HCT116 (cell line): ENCODE data around the gene OR1F1. TPM values are rescaled to one million over a fixed set of nuclear protein-coding genes. Genes with fewer than 3 reads are reported as not detected.
A peak's percentile ranks its signal among the peaks of the same experiment; 100 is the strongest.

Experiments used
- ATAC-seq: fragments of 200-7000 bp; cut with Tn5 transposase; 2 replicates; pipeline ENCODE4 v1.9.1; 2020; ENCODE audit warnings: mild to moderate bottlenecking, moderate library complexity
- BruUV-seq: library from RNA; stranded (reverse); fragments of 400-500 nt; replicated peaks from 2 replicates; lab custom pipeline; 2021; lab: Mats Ljungman, UMichigan
- CTCF ChIA-PET: fragments of 300-600 bp; sonication (Branson Sonifier 250); formaldehyde crosslinking; loops from one replicate; lab custom pipeline; 2021; ENCODE audit warnings: antibody characterized with exemption; lab: Charles Lee
- POLR2A ChIA-PET: fragments of 300-600, 350-600 bp; sonication (Branson Sonifier 250); formaldehyde crosslinking; loops from one replicate; lab custom pipeline; 2021; ENCODE audit warnings: antibody characterized with exemption; lab: Charles Lee
- RAD21 ChIA-PET, 2 experiments: fragments of 300-600 bp; sonication (Branson Sonifier 250); formaldehyde crosslinking; loops; one replicate each; lab custom pipeline; 2023; ENCODE audit warnings: low total read pairs in 2 of 2; ENCODE audit not compliant: uncharacterized antibody in 2 of 2, unreplicated experiment in 2 of 2, low non-redundant PET in 1 of 2; lab: Charles Lee
- DNase-seq: peaks from one replicate; pipeline ENCODE4 v3.0.0-alpha.2; 2010; ENCODE audit warnings: low read depth, low spot score
- H2AFZ ChIP-seq: fragments of 200-600 bp; shearing (Covaris generic), sonication (generic); 2 replicates; pipeline ENCODE4 v1.6.1; 2017; ENCODE audit warnings: low read depth, mixed run types, mixed read lengths, antibody characterized with exemption, low read length; ENCODE audit not compliant: poor library complexity, severe bottlenecking
- H3K27ac ChIP-seq: 2 replicates; pipeline ENCODE4 v1.5.1; 2012; ENCODE audit warnings: low read depth, low read length
- H3K27me3 ChIP-seq: fragments of 200-600 bp; sonication (generic); 2 replicates; pipeline ENCODE4 v1.6.1; 2016; ENCODE audit warnings: mixed run types, low read length, mixed read lengths; ENCODE audit not compliant: insufficient read depth
- H3K36me3 ChIP-seq, 2 experiments: fragments of 200-500 bp in 1 of 2; fragments of 200-600 bp in 1 of 2; sonication (Bioruptor generic) in 1 of 2; sonication (generic) in 1 of 2; 2 replicates each; pipeline versions ENCODE4 v1.5.1 to v1.6.1; 2014 to 2016; ENCODE audit warnings: low read length in 2 of 2, inconsistent platforms in 1 of 2, mixed read lengths in 1 of 2, mixed run types in 1 of 2; ENCODE audit not compliant: insufficient read depth in 2 of 2, control insufficient read depth in 1 of 2
- H3K4me1 ChIP-seq, 2 experiments: fragments of 200-600 bp in 1 of 2; sonication (generic) in 1 of 2; 2 replicates each; pipeline versions ENCODE4 v1.5.1 to v1.6.1; 2012 to 2017; ENCODE audit warnings: low read length in 2 of 2, inconsistent platforms in 1 of 2, mild to moderate bottlenecking in 1 of 2, mixed read lengths in 1 of 2, mixed run types in 1 of 2, moderate library complexity in 1 of 2; ENCODE audit not compliant: insufficient read depth in 2 of 2, control insufficient read depth in 1 of 2
- H3K4me2 ChIP-seq: fragments of 200-600 bp; sonication (generic); 2 replicates; pipeline ENCODE4 v1.6.1; 2017; ENCODE audit warnings: mixed run types, low read length, mixed read lengths
- H3K4me3 ChIP-seq, 2 experiments: fragments of 200-600 bp in 1 of 2; sonication (generic) in 1 of 2; replicated peaks in 1 of 2; 2 replicates each; pipeline ENCODE4 v1.5.1; 2011 to 2016; ENCODE audit warnings: low read length in 2 of 2, control low read depth in 1 of 2, low read depth in 1 of 2, mild to moderate bottlenecking in 1 of 2, mixed read lengths in 1 of 2, mixed run types in 1 of 2
- H3K79me2 ChIP-seq: fragments of 200-600 bp; sonication (generic); 2 replicates; pipeline ENCODE4 v1.6.1; 2017; ENCODE audit warnings: mild to moderate bottlenecking, mixed run types, low read length, moderate library complexity, mixed read lengths; ENCODE audit not compliant: insufficient read depth
- H3K9ac ChIP-seq: fragments of 200-600 bp; sonication (generic); 2 replicates; pipeline ENCODE4 v1.6.1; 2016; ENCODE audit warnings: low read length, mixed read lengths
- H3K9me2 ChIP-seq: fragments of 200-600 bp; sonication (generic), shearing (Covaris generic); 2 replicates; pipeline ENCODE4 v1.6.1; 2017; ENCODE audit warnings: mixed run types, mild to moderate bottlenecking, moderate library complexity; ENCODE audit not compliant: insufficient read depth
- H3K9me3 ChIP-seq, 2 experiments: fragments of 200-500 bp in 1 of 2; fragments of 200-600 bp in 1 of 2; sonication (Bioruptor generic) in 1 of 2; sonication (generic) in 1 of 2; 2 replicates each; pipeline ENCODE4 v1.6.1; 2014 to 2017; ENCODE audit warnings: low read length in 2 of 2, mixed read lengths in 2 of 2, inconsistent platforms in 1 of 2, low read depth in 1 of 2, mild to moderate bottlenecking in 1 of 2, mixed run types in 1 of 2, moderate library complexity in 1 of 2; ENCODE audit not compliant: control insufficient read depth in 1 of 2, insufficient read depth in 1 of 2
- H4K20me1 ChIP-seq: fragments of 200-600 bp; sonication (generic), shearing (Covaris generic); 2 replicates; pipeline ENCODE4 v1.6.1; 2017; ENCODE audit warnings: mixed run types, mild to moderate bottlenecking, moderate library complexity; ENCODE audit not compliant: insufficient read depth
- ATF3 ChIP-seq: IDR thresholded peaks from 2 replicates; pipeline ENCODE4 v1.6.1; 2012
- EGR1 ChIP-seq: IDR thresholded peaks from 2 replicates; pipeline ENCODE4 v1.6.1; 2012; ENCODE audit warnings: low read depth
- EZH2 ChIP-seq: fragments of 200-600 bp; sonication (generic); IDR thresholded peaks from 2 replicates; pipeline ENCODE4 v1.6.1; 2017; ENCODE audit warnings: antibody characterized with exemption, mixed run types
- EZH2phosphoT487 ChIP-seq: fragments of 200-600 bp; IDR thresholded peaks from 2 replicates; pipeline ENCODE4 v1.6.1; 2018; ENCODE audit warnings: antibody characterized with exemption, borderline replicate concordance
- FOSL1 ChIP-seq: IDR thresholded peaks from 2 replicates; pipeline ENCODE4 v1.6.1; 2012; ENCODE audit warnings: low read depth
- JUND ChIP-seq: IDR thresholded peaks from 2 replicates; pipeline ENCODE4 v1.6.1; 2012
- POLR2A ChIP-seq: IDR thresholded peaks from 2 replicates; pipeline ENCODE4 v1.7.0; 2011; ENCODE audit warnings: borderline replicate concordance; ENCODE audit not compliant: insufficient read depth, insufficient read length; ENCODE audit errors: extremely low read depth
- SIN3A ChIP-seq: IDR thresholded peaks from 2 replicates; pipeline ENCODE4 v1.6.1; 2012; ENCODE audit warnings: low read depth
- SP1 ChIP-seq: IDR thresholded peaks from 2 replicates; pipeline ENCODE4 v1.6.1; 2012; ENCODE audit warnings: low read depth
- TCF7L2 ChIP-seq: IDR thresholded peaks from 2 replicates; pipeline ENCODE4 v1.7.0; 2011; ENCODE audit warnings: borderline replicate concordance, inconsistent platforms; ENCODE audit not compliant: insufficient read depth, insufficient read length; ENCODE audit errors: extremely low read depth
- YY1 ChIP-seq: IDR thresholded peaks from 2 replicates; pipeline ENCODE4 v1.6.1; 2011; ENCODE audit warnings: low read length, low read depth, moderate library complexity, mild to moderate bottlenecking; ENCODE audit not compliant: insufficient replicate concordance; ENCODE audit errors: extremely low read depth
- ZFX ChIP-seq: fragments of 450-650 bp; IDR thresholded peaks from 2 replicates; pipeline ENCODE4 v1.6.1; 2017
- ZNF274 ChIP-seq: fragments of 200-500 bp; sonication (Bioruptor generic); IDR thresholded peaks from 2 replicates; pipeline ENCODE4 v1.6.1; 2014; ENCODE audit warnings: mild to moderate bottlenecking, low read depth, low read length, inconsistent platforms
- intact Hi-C: fragments of 100-400 bp; cut with micrococcal nuclease; formaldehyde crosslinking; loops from 2 replicates; pipeline ENCODE4 v1.10.0; 2022
- total RNA-seq: library from RNA; stranded (reverse); gene quantifications from one replicate; pipeline ENCODE4 v1.2.1, GENCODE V29; 2021; ENCODE audit not compliant: unreplicated experiment
- TF ChIP-seq, protein P1 (sequence below): IDR thresholded peaks from 2 replicates; pipeline ENCODE4 v1.6.1; 2012; ENCODE audit warnings: low read depth
- TF ChIP-seq, protein P2 (sequence below), 3 experiments: fragments of 200-600 bp in 1 of 3; sonication (generic) in 1 of 3; IDR thresholded peaks in 2 of 3; conservative IDR thresholded peaks in 1 of 3; 2 replicates each; pipeline ENCODE4 v1.5.1; 2012 to 2017; ENCODE audit warnings: low read depth in 2 of 3, low read length in 2 of 3, antibody characterized with exemption in 1 of 3, borderline replicate concordance in 1 of 3, control low read depth in 1 of 3, mild to moderate bottlenecking in 1 of 3, mixed read lengths in 1 of 3, mixed run types in 1 of 3, moderate library complexity in 1 of 3; ENCODE audit not compliant: insufficient read depth in 1 of 3
- TF ChIP-seq, protein P3 (sequence below): IDR thresholded peaks from 2 replicates; pipeline ENCODE4 v1.6.1; 2011; ENCODE audit warnings: mild to moderate bottlenecking, low read length, moderate library complexity; ENCODE audit not compliant: insufficient replicate concordance; ENCODE audit errors: extremely low read depth
- TF ChIP-seq, protein P4 (sequence below): IDR thresholded peaks from 2 replicates; pipeline ENCODE4 v1.6.1; 2012

Gene OR1F1
- total RNA-seq, 1 experiment from 2014 or later = not detected

DNA sequence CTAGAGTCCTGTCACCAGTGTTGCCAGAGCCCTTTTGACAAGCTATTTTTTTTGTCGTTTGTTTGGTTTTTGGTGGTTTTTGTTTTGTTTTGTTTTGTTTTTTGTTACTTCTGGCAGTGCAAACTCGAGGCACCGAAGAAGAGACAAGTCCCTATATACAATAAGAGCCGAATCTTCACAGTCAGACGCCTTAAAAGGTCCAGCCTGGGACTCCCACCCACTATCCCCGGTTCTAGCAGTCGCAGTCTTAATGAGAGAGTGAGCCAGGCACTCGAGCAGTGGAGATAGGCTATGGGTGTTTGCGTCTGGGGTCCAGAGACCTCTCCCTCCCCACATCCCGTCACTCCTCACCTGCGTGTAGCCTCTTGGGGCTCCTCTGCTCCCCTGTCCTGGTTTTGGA, 1.9 kb downstream of the OR1F1 start:
- no peak overlapping the region for H2AFZ ChIP-seq
- H3K4me2 ChIP-seq = peak overlapping the region; percentile 21; the same call in 1 of the 2 replicates
- DNase-seq (no peak), ATAC-seq (no peak)
- H3K4me1 ChIP-seq = peaks cover 8 to 35% of the 10 kb centered on the region in 2 experiments; a peak in 3 of 4 replicates
- no peaks in the 10 kb centered on the region for H3K79me2 ChIP-seq
- CTCF ChIA-PET = no interaction called here
- no peaks in the 10 kb centered on the region for H3K27me3 ChIP-seq
- H3K27ac ChIP-seq = no peak overlapping the region
- RAD21 ChIA-PET = no interaction called here
- H3K9ac ChIP-seq = no peak overlapping the region
- no peaks in the 10 kb centered on the region for H4K20me1 ChIP-seq
- no peak overlapping the region for H3K4me3 ChIP-seq
- H3K9me2 ChIP-seq = no peaks in the 10 kb centered on the region
- no peaks in the 10 kb centered on the region for H3K36me3 ChIP-seq
- POLR2A ChIA-PET = interaction anchor here (1.3 kb wide), 1 partner anchor 18 kb away, joined by 3 read pairs; no protein-coding TSS in a partner anchor
- no TSS peak for BruUV-seq
- TF ChIP-seq, protein P1, sequence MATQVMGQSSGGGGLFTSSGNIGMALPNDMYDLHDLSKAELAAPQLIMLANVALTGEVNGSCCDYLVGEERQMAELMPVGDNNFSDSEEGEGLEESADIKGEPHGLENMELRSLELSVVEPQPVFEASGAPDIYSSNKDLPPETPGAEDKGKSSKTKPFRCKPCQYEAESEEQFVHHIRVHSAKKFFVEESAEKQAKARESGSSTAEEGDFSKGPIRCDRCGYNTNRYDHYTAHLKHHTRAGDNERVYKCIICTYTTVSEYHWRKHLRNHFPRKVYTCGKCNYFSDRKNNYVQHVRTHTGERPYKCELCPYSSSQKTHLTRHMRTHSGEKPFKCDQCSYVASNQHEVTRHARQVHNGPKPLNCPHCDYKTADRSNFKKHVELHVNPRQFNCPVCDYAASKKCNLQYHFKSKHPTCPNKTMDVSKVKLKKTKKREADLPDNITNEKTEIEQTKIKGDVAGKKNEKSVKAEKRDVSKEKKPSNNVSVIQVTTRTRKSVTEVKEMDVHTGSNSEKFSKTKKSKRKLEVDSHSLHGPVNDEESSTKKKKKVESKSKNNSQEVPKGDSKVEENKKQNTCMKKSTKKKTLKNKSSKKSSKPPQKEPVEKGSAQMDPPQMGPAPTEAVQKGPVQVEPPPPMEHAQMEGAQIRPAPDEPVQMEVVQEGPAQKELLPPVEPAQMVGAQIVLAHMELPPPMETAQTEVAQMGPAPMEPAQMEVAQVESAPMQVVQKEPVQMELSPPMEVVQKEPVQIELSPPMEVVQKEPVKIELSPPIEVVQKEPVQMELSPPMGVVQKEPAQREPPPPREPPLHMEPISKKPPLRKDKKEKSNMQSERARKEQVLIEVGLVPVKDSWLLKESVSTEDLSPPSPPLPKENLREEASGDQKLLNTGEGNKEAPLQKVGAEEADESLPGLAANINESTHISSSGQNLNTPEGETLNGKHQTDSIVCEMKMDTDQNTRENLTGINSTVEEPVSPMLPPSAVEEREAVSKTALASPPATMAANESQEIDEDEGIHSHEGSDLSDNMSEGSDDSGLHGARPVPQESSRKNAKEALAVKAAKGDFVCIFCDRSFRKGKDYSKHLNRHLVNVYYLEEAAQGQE = no peak
- TF ChIP-seq ZNF274 = no peak
- TF ChIP-seq, protein P2, sequence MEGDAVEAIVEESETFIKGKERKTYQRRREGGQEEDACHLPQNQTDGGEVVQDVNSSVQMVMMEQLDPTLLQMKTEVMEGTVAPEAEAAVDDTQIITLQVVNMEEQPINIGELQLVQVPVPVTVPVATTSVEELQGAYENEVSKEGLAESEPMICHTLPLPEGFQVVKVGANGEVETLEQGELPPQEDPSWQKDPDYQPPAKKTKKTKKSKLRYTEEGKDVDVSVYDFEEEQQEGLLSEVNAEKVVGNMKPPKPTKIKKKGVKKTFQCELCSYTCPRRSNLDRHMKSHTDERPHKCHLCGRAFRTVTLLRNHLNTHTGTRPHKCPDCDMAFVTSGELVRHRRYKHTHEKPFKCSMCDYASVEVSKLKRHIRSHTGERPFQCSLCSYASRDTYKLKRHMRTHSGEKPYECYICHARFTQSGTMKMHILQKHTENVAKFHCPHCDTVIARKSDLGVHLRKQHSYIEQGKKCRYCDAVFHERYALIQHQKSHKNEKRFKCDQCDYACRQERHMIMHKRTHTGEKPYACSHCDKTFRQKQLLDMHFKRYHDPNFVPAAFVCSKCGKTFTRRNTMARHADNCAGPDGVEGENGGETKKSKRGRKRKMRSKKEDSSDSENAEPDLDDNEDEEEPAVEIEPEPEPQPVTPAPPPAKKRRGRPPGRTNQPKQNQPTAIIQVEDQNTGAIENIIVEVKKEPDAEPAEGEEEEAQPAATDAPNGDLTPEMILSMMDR (IDR thresholded peaks at IDR 0.05 in 2 of 3, conservative IDR thresholded peaks at IDR 0.05 in 1 of 3; ENCODE audit: borderline replicate concordance in 1 of 3, insufficient read depth in 1 of 3, low read depth in 2 of 3, low read length in 2 of 3) = no peak
- no peak for TF ChIP-seq TCF7L2
- TF ChIP-seq EZH2phosphoT487 = no peak
- no peak for TF ChIP-seq EGR1
- TF ChIP-seq, protein P3, sequence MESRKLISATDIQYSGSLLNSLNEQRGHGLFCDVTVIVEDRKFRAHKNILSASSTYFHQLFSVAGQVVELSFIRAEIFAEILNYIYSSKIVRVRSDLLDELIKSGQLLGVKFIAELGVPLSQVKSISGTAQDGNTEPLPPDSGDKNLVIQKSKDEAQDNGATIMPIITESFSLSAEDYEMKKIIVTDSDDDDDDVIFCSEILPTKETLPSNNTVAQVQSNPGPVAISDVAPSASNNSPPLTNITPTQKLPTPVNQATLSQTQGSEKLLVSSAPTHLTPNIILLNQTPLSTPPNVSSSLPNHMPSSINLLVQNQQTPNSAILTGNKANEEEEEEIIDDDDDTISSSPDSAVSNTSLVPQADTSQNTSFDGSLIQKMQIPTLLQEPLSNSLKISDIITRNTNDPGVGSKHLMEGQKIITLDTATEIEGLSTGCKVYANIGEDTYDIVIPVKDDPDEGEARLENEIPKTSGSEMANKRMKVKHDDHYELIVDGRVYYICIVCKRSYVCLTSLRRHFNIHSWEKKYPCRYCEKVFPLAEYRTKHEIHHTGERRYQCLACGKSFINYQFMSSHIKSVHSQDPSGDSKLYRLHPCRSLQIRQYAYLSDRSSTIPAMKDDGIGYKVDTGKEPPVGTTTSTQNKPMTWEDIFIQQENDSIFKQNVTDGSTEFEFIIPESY = no peak
- no peak for TF ChIP-seq SP1
- TF ChIP-seq, protein P4, sequence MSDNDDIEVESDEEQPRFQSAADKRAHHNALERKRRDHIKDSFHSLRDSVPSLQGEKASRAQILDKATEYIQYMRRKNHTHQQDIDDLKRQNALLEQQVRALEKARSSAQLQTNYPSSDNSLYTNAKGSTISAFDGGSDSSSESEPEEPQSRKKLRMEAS = no peak
- no peak for TF ChIP-seq ZFX
- TF ChIP-seq EZH2 = no peak
- TF ChIP-seq ATF3 = no peak
- no peak for TF ChIP-seq JUND
- TF ChIP-seq POLR2A = no peak
- no peak for TF ChIP-seq YY1
- TF ChIP-seq SIN3A = no peak
- TF ChIP-seq FOSL1 = no peak
- intact Hi-C loops = loop anchor here (5.0 kb wide), 2 partner anchors 38 to 267 kb away; no protein-coding TSS in a partner anchor
- no peaks in the 10 kb centered on the region; a peak in 1 of 4 replicates for H3K9me3 ChIP-seq
